ENCODE results near the gene THUMPD3. TPM values are rescaled to one million over a fixed set of nuclear protein-coding genes. Genes with fewer than 3 reads are reported as not detected.

THUMPD3 gene
- polyA plus RNA-seq, 3 donors: 10.2 to 13.1 (median 11.5) TPM

- no peaks in the 10 kb centered on the region for H3K36me3 Mint-ChIP-seq
- no peak overlapping the region for H3K9ac ChIP-seq (ENCODE audit: insufficient read depth, low read length, poor library complexity, severe bottlenecking)
- no peaks in the 10 kb centered on the region for H3K4me1 Mint-ChIP-seq
- no peak overlapping the region for H3K4me3 Mint-ChIP-seq
- H3K4me1 ChIP-seq (ENCODE audit: control insufficient read depth in 1 of 2, insufficient read depth in 2 of 2, low read length in 2 of 2): no peaks in the 10 kb centered on the region
- H3K79me2 ChIP-seq (ENCODE audit: insufficient read depth, low read length): no peaks in the 10 kb centered on the region
- no peaks in the 10 kb centered on the region for H4K20me1 ChIP-seq (ENCODE audit: insufficient read depth, low read length)
- no peak overlapping the region for H2AFZ ChIP-seq (ENCODE audit: insufficient read depth, low read depth, low read length, poor library complexity, severe bottlenecking)
- TF ChIP-seq, protein P1, sequence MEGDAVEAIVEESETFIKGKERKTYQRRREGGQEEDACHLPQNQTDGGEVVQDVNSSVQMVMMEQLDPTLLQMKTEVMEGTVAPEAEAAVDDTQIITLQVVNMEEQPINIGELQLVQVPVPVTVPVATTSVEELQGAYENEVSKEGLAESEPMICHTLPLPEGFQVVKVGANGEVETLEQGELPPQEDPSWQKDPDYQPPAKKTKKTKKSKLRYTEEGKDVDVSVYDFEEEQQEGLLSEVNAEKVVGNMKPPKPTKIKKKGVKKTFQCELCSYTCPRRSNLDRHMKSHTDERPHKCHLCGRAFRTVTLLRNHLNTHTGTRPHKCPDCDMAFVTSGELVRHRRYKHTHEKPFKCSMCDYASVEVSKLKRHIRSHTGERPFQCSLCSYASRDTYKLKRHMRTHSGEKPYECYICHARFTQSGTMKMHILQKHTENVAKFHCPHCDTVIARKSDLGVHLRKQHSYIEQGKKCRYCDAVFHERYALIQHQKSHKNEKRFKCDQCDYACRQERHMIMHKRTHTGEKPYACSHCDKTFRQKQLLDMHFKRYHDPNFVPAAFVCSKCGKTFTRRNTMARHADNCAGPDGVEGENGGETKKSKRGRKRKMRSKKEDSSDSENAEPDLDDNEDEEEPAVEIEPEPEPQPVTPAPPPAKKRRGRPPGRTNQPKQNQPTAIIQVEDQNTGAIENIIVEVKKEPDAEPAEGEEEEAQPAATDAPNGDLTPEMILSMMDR (IDR thresholded peaks at IDR 0.05): no peak
- WGBS (ENCODE audit: insufficient coverage): 100% methylated on average over 2 of the region's 4 CpGs
- no peak overlapping the region for H3K27ac Mint-ChIP-seq
- H3K27me3 Mint-ChIP-seq (ENCODE audit: low read depth in 3 of 3): peaks cover under 1 to 3% (median 2%) of the 10 kb centered on the region in 3 donors
- H3K27ac ChIP-seq (ENCODE audit: low read depth in 1 of 2, low read length in 2 of 2): no peak overlapping the region
- DNase-seq: no peak
- intact Hi-C loops (cut with micrococcal nuclease): no loop called here
- no peaks in the 10 kb centered on the region for H3K27me3 ChIP-seq (ENCODE audit: control insufficient read depth in 2 of 2, insufficient read depth in 2 of 2, low read length in 2 of 2)
- peaks cover 0 to 5% of the 10 kb centered on the region in 2 donors for H3K9me3 ChIP-seq (replicated peaks in 1 of 2; ENCODE audit: control insufficient read depth in 1 of 2, insufficient read depth in 1 of 2, low read length in 2 of 2)
- no peak overlapping the region for H3K4me3 ChIP-seq (replicated peaks in 1 of 3; ENCODE audit: low read depth in 2 of 3, low read length in 3 of 3)
- H3K9me3 Mint-ChIP-seq: peaks cover 0 to 9% (median 2%) of the 10 kb centered on the region in 7 donors
- H3K4me2 ChIP-seq (replicated peaks; ENCODE audit: extremely low read depth, low read length, poor library complexity, severe bottlenecking): no peak overlapping the region
- no peaks in the 10 kb centered on the region for H3K36me3 ChIP-seq (replicated peaks in 1 of 2; ENCODE audit: control insufficient read depth in 1 of 2, insufficient read depth in 2 of 2, low read length in 2 of 2)
Measured at GRCh38 chr3:9324944-9325343, 37.9 kb upstream of the THUMPD3 start.

DNA sequence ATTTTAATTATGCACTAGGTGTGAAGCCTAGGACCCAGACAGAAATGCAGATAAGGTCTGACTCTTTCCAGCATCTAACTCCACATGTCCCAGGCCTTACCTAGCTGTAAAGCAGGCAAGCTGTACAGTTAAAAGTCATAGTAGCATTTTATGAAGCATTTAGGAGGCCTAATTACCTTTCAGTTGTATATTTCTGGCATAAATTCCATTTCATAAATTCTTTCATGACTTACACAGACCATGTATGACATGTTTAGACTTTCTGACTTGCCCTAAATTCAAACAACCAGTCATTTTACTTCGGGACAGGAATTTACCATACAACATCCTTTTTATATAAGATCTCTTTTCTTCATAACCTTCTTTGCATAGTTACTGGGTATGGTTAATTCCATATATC lies 35.3 kb upstream of the THUMPD3 start:
- Histone ChIP-seq H3K9ac (ENCODE audit: insufficient read depth, low read length, poor library complexity, severe bottlenecking) (no peak overlapping the region), H3K27me3 (ENCODE audit: control insufficient read depth in 2 of 2, insufficient read depth in 2 of 2, low read length in 2 of 2) (no peaks in the 10 kb centered on the region), H3K4me2 (replicated peaks; ENCODE audit: extremely low read depth, low read length, poor library complexity, severe bottlenecking) (no peak overlapping the region), H3K27ac (ENCODE audit: low read depth in 1 of 2, low read length in 2 of 2) (no peak overlapping the region), H3K4me1 (ENCODE audit: control insufficient read depth in 1 of 2, insufficient read depth in 2 of 2, low read length in 2 of 2) (no peaks in the 10 kb centered on the region), H3K9me3 (replicated peaks in 1 of 2; ENCODE audit: control insufficient read depth in 1 of 2, insufficient read depth in 1 of 2, low read length in 2 of 2) (peaks cover 0 to 5% of the 10 kb centered on the region in 2 donors), H2AFZ (ENCODE audit: insufficient read depth, low read depth, low read length, poor library complexity, severe bottlenecking) (no peak overlapping the region), H4K20me1 (ENCODE audit: insufficient read depth, low read length) (no peaks in the 10 kb centered on the region), H3K36me3 (replicated peaks in 1 of 2; ENCODE audit: control insufficient read depth in 1 of 2, insufficient read depth in 2 of 2, low read length in 2 of 2) (no peaks in the 10 kb centered on the region), H3K4me3 (replicated peaks in 1 of 3; ENCODE audit: low read depth in 2 of 3, low read length in 3 of 3) (no peak overlapping the region), H3K79me2 (ENCODE audit: insufficient read depth, low read length) (no peaks in the 10 kb centered on the region)
- intact Hi-C loops (cut with micrococcal nuclease): no loop called here
- TF ChIP-seq, protein P1 (IDR thresholded peaks at IDR 0.05): no peak
- Mint-ChIP-seq H3K4me3 (no peak overlapping the region), H3K36me3 (no peaks in the 10 kb centered on the region), H3K27me3 (ENCODE audit: low read depth in 3 of 3) (peaks cover 0 to 6% (median 2%) of the 10 kb centered on the region in 3 donors), H3K9me3 (peaks cover 0 to 11% (median 4%) of the 10 kb centered on the region in 7 donors), H3K4me1 (no peaks in the 10 kb centered on the region), H3K27ac (no peak overlapping the region)
- WGBS (ENCODE audit: insufficient coverage): no CpG with 5 or more reads among the region's 1 CpG
- DNase-seq: no peak
